H1 (cell line): ENCODE data around the gene KRT81. TPM values are rescaled to one million over a fixed set of nuclear protein-coding genes. Genes with fewer than 3 reads are reported as not detected.

Experiments
- BCL11A ChIP-seq, 2 experiments: IDR thresholded peaks; one replicate each; pipeline ENCODE4 v1.6.1; 2011; ENCODE audit warnings: low read depth in 2 of 2, low read length in 2 of 2, mild to moderate bottlenecking in 2 of 2
- JUND ChIP-seq: IDR thresholded peaks from 2 replicates; pipeline ENCODE4 v1.6.1; 2011; ENCODE audit warnings: mild to moderate bottlenecking, improper control_type of control experiment, low read length
- NRF1 ChIP-seq: IDR thresholded peaks from 2 replicates; pipeline ENCODE4 v1.6.1; 2011; ENCODE audit warnings: mild to moderate bottlenecking, low read depth, low read length, improper control_type of control experiment
- TCF12 ChIP-seq: IDR thresholded peaks from 2 replicates; pipeline ENCODE4 v1.6.1; 2011; ENCODE audit warnings: low read depth, mild to moderate bottlenecking, low read length
- polyA plus RNA-seq, 7 experiments: library from polyadenylated mRNA; depleted of rRNA in 3 of 7; stranded (reverse) in 5 of 7; unstranded in 2 of 7; fragments of >200 nt in 5 of 7; fragments of 200-250 nt in 2 of 7; gene quantifications; 1 replicate in 5 of 7; 2 replicates in 1 of 7; 4 replicates in 1 of 7; pipeline versions ENCODE4 v1.2.1 to v1.2.3, GENCODE V29; 2011 to 2013; ENCODE audit warnings: missing spikeins in 2 of 7, mixed read lengths in 2 of 7
- total RNA-seq: library from RNA; stranded (reverse); fragmentation: NEBNext Ultra II Directional; extraction: Animal tissue kit (Norgen Biotek cat#: 25700); gene quantifications from 2 replicates; pipeline ENCODE4 v1.2.1, GENCODE V29; 2021

The KRT81 gene
- total and polyA plus RNA-seq, 2 of the 8 experiments (the other 6 are each of a cell fraction or from before 2014, with no cell fraction given): not detected

DNA sequence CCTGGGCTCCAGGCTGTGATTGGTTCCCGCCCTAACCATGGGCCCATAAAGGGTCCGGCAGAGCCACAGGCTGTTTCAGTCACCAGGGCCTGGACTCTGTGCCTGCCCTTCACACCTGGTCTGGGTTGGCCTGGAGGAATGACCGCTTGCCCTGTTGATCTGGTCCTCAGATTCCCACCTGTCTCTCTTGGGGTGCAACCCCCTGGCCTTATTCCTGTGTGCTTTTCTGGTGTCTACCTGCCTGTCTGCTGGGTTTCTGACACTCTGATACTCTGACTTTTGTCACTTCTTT, 32.8 kb upstream of the KRT81 start (continued):
- TF ChIP-seq TCF12: no peak
- TF ChIP-seq NRF1: no peak
- no peak for TF ChIP-seq JUND
- TF ChIP-seq BCL11A (IDR thresholded peaks at IDR 0.05; ENCODE audit: low read depth in 2 of 2, low read length in 2 of 2): no peak
